GM18909 (cell line): Measurements from ENCODE around the gene KIF3C.
"Not testable (repeated sequence)": the region's sequence is repeated elsewhere in the genome, so short reads cannot be mapped to it uniquely, and the experiment has no call there.

Experiments
- ATAC-seq: cut with Tn5 transposase; IDR thresholded peaks from one replicate; pipeline ENCODE4 v1.9.1; 2021; ENCODE audit warnings: mild to moderate bottlenecking; ENCODE audit not compliant: unreplicated experiment, poor library complexity

Gene KIF3C

DNA sequence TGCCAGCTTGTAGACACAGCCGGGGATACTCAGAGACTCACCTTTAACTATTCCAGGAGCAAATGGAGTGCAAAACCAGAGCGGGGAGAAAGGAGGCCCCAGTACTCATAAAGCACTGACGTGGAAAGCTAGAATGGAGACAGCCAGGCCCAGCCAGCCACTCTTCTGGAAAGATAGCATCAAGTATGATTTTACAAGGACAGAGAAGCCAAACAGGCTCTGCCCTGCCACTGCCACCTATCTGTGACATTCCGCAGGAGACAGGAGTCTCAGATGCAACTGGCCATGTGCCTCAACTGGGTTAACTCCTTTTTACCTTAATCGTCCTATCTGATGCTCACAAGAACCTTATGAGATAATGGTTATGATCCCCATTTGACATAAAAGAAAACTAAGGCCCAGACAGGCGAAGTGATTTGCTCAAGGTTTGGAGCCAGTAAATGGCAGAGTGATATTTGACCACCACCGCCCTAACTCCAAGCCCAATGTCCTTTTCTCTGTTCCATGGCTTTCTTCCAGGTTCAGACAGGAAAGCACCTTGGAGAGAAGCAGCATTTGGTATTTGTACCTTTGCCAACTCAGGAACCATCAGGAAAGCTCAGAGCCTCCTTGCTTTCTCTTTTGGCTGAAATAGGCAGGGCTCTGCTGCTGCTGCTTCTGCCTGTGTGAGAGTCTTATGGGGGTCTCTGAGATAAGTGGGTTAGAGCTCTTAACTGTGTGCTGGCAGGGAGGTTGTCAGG lies 15.6 kb downstream of the KIF3C start:
- ATAC-seq, result no peak

- no peak for ATAC-seq
Observed at GRCh38 chr2:25964891-25965290, 17.4 kb downstream of the KIF3C start.

DNA sequence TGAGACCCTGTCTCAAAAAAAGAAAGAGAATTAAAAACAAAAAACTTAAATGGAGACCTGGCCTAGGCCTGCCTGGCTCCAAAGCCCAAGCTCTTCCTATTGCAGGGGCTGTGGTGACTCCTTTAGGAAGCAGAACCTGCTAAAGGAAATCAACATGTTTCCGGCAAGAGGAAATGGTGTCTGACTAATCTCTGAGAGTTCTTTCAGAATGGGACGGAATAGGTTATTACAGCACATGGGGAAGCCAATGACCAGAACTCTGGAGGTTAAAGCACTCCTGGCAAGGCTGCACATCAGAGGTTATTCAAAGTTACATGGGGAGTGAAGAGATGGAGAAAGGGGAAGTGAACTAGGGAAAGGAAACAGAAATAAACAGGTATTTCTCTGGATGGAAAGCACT lies 21.4 kb downstream of the KIF3C start:
- ATAC-seq, result no peak

- no peak for ATAC-seq
Observed at GRCh38 chr2:25960396-25960795, 21.9 kb downstream of the KIF3C start.

- not testable (repeated sequence) for ATAC-seq
Observed at GRCh38 chr2:25958611-25959010, 23.7 kb downstream of the KIF3C start.

DNA sequence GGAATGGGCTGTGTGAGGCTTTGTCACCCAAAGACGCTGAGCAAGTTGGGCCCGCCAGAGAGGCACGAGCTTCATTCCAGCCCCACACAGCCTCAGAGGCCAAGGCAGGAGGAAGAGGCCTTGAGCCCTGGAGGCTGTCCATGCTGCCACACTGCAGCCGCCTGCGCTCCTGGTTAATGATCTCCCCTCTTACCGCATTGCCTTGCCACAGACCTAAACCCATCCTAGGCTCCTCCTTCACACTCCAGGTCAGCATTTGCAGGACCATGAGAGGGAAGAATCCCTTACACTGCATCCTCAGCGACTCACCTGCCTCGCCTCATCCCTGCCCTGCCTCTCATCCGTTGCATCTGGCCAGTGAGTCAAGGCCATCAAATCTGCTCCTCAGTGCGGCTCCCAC lies 24.6 kb downstream of the KIF3C start:
- no peak for ATAC-seq

DNA sequence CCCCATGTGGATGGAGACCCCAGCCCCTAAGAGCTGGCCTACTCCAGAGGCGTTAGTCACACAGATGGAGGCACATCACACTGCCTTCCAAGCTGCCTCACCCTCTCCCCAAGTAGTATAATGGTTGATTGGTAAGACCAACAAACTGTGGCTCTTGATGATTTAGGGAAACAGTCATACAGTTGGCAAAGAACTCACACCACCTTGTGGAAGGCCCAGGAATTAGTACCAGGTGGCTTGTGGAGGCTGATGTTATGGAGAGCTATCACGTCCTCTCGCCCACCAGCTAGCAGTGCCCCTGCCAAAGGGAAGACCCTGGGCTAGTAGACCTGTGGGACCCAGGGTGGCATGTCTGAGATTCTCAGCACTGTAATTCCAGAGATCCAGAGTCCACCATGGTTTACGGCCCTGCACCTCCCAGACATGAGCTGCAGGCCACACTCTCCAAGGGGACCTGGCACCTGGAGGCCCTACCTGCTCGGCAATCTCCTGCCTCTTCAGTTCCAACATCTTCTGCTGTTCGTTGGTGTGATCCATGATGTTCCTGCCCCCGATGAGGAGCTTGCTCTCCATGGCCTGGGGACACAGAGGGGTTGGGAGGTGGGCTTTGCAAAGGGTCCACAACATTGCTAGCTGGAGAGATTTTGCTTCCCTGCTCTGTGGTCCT lies 26.3 kb downstream of the KIF3C start:
- ATAC-seq, result no peak

DNA sequence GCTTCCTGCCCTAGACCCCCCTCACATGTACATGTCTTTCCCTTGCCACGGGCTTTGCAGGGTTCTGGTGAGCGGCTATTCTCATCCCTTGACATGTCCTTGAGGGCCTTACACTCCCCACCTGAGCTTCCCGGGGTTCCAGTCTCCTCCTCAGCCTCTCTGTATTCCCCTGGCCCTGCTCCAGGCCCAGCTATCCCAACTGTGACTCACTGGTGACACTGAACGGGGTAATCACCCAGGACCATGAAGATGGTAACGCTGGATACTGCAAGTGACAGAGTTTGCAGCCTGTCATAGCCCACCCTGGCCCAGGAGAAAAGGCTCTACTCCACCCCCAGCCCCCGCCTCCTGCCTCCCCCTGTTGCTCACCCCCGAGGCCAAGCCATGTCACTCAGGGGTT lies 27.3 kb downstream of the KIF3C start:
- no peak for ATAC-seq

DNA sequence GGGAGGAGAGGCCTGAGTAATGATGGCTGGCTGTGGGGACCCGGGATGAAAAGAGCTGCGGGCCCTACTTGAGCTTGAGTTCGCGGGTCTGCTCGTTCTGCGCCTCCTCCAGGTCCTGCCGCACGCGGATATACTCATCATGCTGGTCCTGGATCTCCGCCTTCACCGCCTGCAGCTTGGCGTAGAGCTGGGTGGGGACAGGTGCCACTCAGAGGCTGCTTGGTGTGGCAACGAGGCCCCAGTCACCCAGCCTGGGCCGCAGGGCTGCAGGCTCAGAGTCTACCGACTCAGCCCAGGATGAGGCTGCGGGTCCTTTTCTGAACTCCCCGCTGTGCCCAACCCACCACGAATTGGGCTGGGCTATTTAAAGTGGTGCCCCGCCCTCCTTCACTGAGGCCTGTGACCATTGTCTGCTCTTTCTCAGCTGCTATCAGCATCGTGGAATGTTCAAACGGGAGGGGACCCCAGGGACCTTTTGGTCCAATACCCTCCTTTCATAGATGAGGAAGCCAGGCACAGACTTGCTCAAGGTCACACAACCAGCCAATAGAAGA lies 28.0 kb downstream of the KIF3C start:
- ATAC-seq, result no peak

- peak; percentile 56 for ATAC-seq
Observed at GRCh38 chr2:25951071-25951547, 31.2 kb downstream of the KIF3C start.

DNA sequence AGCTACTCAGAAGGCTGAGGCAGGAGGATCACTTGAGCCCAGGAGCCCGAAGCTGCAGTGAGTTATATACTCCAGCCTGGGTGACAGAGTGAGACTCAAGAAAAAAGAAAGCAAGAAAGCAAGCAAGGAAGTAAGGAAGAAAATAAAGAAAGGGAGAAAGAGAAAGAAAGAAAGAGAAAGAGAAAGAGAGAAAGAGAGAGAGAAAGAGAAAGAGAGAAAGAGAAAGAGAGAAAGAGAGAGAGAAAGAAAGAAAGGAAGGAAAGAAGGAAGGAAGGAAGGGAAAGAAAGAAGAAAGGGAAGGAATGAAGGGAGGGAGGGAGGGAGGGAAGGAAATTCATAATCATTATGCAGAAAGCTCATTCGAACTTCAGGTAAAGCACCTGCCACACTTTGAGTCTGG lies 33.9 kb downstream of the KIF3C start:
- ATAC-seq, result no peak

DNA sequence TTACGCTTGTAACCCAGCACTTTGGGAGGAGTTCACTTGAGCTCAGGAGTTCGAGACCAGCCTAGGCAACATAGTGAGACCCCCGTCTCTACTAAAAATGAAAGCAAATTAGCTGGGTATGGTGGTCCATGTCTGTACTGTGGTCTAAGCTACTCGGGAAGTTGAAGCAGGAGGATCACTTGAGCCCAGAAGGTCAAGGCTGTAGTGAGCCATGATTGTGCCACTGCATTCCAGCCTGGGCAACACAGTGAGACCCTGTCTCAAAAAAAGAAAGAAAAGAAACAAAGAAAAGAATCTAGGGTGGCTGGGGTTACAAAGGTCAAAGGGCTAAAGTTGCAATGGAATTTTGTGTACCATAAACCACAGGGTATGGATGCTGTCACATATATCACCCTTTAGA lies 41.3 kb downstream of the KIF3C start:
- no peak for ATAC-seq

DNA sequence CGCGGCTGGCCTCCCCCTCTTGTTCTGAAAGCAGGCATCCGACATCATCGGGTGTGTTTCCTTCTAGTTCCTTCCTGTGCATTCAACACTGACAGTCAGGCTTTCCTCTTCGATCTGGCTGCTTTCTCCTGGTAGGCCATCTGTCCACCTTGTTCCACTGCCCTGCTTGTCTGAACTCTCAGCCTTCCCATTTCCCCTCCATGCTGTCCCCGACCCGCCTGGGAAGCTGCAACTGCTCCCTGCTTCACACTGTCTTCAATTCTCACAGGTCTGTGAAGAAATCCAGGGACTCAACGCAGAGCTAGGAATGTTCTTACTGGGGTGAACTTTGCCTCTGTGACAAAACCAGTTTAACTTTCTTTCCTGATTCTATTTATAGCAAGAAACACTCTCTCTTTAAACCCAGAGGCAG lies 43.0 kb downstream of the KIF3C start:
- no peak for ATAC-seq

- ATAC-seq, result no peak
Observed at GRCh38 chr2:25938345-25938744, 44.0 kb downstream of the KIF3C start.

GRCh38 chr2:25936889-25937545 lies 45.3 kb downstream of the KIF3C start:
- no peak for ATAC-seq

- no peak for ATAC-seq
Observed at GRCh38 chr2:25933622-25934021, 48.7 kb downstream of the KIF3C start.

- no peak for ATAC-seq
Observed at GRCh38 chr2:25929789-25930473, 52.4 kb downstream of the KIF3C start.

DNA sequence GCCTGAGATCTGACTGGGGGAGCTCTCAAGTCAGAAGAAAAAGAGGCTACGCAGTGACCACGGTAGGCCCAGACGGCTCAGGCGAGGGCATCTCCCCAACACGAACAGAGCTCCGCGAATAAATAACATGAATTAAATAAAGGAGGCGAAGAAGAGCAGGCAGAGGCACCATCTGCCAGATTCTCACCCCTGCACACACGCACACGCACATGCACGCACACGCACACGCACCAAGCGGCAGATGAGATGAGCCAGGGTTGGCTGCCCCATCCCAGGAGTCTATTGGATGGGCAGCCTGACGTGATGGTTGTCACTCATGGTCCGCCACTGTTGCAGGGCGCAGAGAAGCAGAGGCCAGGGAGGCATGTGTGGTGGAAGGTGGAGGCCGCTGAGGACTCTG lies 53.6 kb downstream of the KIF3C start:
- ATAC-seq, result no peak

- no peak for ATAC-seq
Observed at GRCh38 chr2:25926984-25927756, 55.1 kb downstream of the KIF3C start.

DNA sequence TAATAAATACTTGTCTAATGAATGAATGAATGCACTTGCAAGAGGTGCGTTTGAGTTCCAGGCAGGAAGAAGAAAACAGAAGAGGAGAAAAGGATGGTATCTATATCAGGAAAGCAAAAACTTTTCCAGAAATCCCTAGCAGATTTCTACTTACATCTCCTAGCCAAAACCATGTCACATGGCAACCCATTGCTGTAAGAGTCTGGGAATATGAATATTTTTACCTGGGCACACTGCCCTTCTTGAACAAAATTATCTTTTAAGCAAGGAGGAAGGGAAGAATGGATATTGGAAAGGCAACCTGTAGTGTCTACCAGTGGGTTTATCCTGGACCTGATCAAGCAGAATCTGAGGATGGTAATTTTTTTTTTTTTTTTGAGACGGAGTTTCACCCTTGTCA lies 59.8 kb downstream of the KIF3C start:
- ATAC-seq, result no peak
